Measurements from ENCODE around the gene GAK. TPM values are rescaled to one million over a fixed set of nuclear protein-coding genes. Genes with fewer than 3 reads are reported as not detected.

Gene GAK
- total RNA-seq, 2 experiments from 2014 or later = 97.8 to 102 TPM

DNA sequence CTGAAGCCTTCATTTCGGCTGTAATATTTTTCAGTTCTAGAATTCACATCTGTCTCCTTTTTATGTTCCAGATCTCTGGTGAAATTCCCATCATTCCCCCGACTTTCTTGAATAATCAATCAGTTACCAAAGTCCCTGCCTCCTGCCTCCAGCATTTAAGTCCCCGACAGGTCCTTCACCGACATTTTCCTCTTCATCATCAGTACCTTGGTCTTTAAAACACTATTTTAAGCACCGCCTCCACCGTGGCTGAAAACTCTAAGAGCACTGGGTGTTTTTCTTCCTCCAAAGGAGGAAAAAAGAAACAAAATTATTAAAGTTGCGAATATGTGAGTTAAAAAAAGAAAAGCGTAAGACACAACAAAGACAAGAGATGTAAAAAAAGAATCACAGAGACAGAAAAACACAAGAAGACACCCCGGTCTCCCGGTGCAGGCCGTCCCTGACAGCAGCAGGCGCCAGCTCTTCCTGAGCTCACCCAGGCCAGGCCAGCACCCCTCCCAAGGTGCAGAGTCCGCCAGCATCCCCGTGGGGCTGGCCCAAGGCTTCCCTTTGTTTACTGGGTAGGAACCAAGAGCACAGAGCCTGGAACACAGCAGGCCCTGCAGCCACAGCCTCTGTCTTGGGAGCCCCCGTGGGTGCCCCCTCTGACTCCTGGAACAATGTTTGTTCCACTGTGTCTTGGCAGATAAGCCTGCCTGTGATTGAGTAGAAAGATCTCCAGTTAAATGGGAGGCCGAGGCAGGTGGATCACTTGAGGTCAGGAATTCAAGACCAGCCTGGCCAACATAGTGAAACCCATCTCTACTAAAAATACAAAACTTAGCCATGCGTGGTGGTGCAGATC lies 56.9 kb downstream of the GAK start:
- TF ChIP-seq, protein P1, sequence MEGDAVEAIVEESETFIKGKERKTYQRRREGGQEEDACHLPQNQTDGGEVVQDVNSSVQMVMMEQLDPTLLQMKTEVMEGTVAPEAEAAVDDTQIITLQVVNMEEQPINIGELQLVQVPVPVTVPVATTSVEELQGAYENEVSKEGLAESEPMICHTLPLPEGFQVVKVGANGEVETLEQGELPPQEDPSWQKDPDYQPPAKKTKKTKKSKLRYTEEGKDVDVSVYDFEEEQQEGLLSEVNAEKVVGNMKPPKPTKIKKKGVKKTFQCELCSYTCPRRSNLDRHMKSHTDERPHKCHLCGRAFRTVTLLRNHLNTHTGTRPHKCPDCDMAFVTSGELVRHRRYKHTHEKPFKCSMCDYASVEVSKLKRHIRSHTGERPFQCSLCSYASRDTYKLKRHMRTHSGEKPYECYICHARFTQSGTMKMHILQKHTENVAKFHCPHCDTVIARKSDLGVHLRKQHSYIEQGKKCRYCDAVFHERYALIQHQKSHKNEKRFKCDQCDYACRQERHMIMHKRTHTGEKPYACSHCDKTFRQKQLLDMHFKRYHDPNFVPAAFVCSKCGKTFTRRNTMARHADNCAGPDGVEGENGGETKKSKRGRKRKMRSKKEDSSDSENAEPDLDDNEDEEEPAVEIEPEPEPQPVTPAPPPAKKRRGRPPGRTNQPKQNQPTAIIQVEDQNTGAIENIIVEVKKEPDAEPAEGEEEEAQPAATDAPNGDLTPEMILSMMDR (IDR thresholded peaks at IDR 0.05) = no peak
- H3K27me3 Mint-ChIP-seq = no peaks in the 10 kb centered on the region
- peaks cover 23% of the 10 kb centered on the region for H3K4me1 Mint-ChIP-seq (ENCODE audit: low read depth)
- intact Hi-C loops (cut with micrococcal nuclease) = no loop called here
- DNase-seq = no peak
- no peaks in the 10 kb centered on the region for H3K9me3 Mint-ChIP-seq
- CTCF ChIA-PET = no interaction called here
- H3K36me3 Mint-ChIP-seq (ENCODE audit: low read depth) = peaks cover 47% of the 10 kb centered on the region
- ATAC-seq = no peak
- POLR2A ChIA-PET = interaction anchor here (0.6 kb wide), 1 partner anchor 294 kb away, joined by 3 read pairs; no protein-coding TSS in a partner anchor
- H3K4me3 Mint-ChIP-seq = no peak overlapping the region
- H3K27ac Mint-ChIP-seq = no peak overlapping the region

DNA sequence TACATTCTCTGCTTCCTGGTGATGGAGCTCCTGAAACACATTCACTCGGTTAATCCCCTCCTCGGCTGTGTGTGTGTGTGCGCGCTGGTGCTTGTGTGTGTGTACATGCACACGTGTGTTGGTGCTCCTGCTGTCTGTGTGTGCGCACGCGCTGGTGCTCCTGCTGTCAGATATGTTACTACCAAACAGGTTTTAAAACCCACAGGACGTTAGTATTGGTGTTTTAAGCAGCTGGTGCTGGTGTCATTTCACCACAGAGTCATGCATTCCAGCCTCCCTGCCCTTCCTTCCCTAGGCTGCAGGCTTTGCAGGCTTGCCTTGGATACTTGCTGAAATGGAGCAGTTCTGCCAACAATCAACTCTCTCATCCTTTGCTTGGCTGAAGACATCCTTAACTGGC lies 58.1 kb downstream of the GAK start:
- Mint-ChIP-seq H3K9me3 (no peaks in the 10 kb centered on the region), H3K4me1 (ENCODE audit: low read depth) (peaks cover 11% of the 10 kb centered on the region), H3K27me3 (no peaks in the 10 kb centered on the region), H3K27ac (no peak overlapping the region), H3K36me3 (ENCODE audit: low read depth) (peaks cover 54% of the 10 kb centered on the region), H3K4me3 (no peak overlapping the region)
- TF ChIP-seq, protein P1 (IDR thresholded peaks at IDR 0.05) = no peak
- ChIA-PET POLR2A (interaction anchor here (0.8 kb wide), 1 partner anchor 13 kb away, joined by 4 read pairs; no protein-coding TSS in a partner anchor), CTCF (interaction anchor here (1.0 kb wide), 1 partner anchor 132 kb away, joined by 3 read pairs; no protein-coding TSS in a partner anchor)
- DNase-seq = no peak
- intact Hi-C loops (cut with micrococcal nuclease) = no loop called here
- no peak for ATAC-seq

DNA sequence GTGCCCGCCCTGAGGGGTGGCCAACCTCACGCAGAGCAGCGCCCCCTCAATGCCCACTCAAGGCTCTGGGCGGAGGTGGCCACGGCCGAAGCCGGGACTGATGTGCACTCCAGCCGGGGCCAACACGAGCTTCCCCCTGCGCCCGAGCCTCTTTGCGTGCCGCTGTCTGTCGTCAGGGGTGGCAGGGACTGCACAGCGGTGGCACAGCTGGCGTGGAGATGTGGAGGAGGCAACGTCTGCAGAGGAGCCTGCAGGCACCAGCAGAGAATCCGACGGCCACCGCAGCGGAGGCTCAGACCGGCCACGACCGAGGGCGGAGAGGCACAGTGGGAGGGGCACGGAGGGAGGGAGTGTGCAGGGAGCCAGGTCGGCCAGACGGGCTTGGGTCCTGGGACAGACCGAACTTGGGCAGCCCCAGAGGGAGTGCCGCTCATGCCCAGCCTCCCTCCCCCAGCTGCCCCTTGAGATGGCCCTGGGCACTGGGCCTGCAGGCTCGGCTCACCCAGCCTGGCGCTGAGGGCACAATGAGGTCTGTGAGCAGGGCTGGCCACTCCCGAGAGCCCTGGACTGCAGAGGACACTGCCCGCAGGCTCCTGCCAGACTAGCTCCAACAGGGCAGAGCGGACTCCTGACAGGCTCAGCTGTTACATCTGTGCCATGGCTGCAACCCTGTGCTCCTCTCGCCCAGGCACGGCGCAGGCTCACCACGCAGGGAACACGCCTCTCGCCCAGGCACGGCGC lies 59.7 kb downstream of the GAK start:
- no peak for ATAC-seq
- H3K27me3 Mint-ChIP-seq = no peaks in the 10 kb centered on the region
- H3K4me1 Mint-ChIP-seq (ENCODE audit: low read depth) = no peaks in the 10 kb centered on the region
- no peak overlapping the region for H3K4me3 Mint-ChIP-seq
- H3K36me3 Mint-ChIP-seq (ENCODE audit: low read depth) = peaks cover 47% of the 10 kb centered on the region
- ChIA-PET CTCF (no interaction called here), POLR2A (no interaction called here)
- intact Hi-C loops (cut with micrococcal nuclease) = no loop called here
- no peak overlapping the region for H3K27ac Mint-ChIP-seq
- TF ChIP-seq, protein P1 (IDR thresholded peaks at IDR 0.05) = no peak
- DNase-seq = no peak
- no peaks in the 10 kb centered on the region for H3K9me3 Mint-ChIP-seq

DNA sequence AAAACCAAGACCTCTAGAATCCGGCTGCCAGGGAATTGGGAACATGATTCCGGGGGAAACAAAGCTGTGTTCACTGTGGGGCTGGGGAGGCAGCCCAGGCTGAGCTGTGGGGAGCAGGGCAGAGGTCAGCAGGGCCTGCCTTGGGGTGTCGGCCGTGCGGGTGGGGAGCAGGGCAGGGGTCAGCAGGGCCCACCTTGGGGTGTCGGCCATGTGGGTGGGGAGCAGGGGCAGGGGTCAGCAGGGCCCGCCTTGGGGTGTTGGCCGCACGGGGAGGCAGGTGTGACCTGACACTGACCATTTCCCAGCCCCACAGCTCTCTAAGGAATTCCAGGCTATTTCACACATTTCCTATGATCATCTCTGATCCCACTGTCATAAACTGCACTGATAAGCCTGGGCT lies 60.6 kb downstream of the GAK start:
- TF ChIP-seq, protein P1 (IDR thresholded peaks at IDR 0.05) = no peak
- Mint-ChIP-seq H3K4me1 (ENCODE audit: low read depth) (peaks cover 2% of the 10 kb centered on the region), H3K9me3 (no peaks in the 10 kb centered on the region), H3K4me3 (no peak overlapping the region), H3K27ac (no peak overlapping the region), H3K27me3 (no peaks in the 10 kb centered on the region), H3K36me3 (ENCODE audit: low read depth) (peaks cover 39% of the 10 kb centered on the region)
- POLR2A ChIA-PET = no interaction called here
- DNase-seq (no peak), ATAC-seq (no peak)
- CTCF ChIA-PET = no interaction called here
- intact Hi-C loops (cut with micrococcal nuclease) = no loop called here

DNA sequence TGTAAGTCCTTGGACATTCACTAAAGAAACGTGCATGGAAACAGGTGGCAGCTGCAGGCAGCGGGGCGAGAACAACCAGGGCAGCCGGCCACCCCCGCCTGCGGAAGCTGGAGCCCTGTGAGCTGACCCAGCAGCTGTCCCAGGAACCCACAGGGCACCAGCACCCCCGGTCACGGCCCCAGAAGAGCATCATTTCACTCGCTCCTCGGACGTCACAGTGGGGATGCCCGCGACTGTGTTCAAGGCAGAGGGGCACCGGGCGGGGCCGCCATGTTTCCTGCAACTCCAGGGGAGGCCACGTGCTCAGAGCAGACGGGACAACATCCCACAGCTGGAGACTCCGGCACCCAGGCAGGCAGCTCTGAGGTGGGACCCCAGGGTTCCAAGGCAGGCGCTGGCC lies 61.2 kb downstream of the GAK start:
- Mint-ChIP-seq H3K4me3 (no peak overlapping the region), H3K4me1 (ENCODE audit: low read depth) (peaks cover 5% of the 10 kb centered on the region), H3K27ac (no peak overlapping the region), H3K36me3 (ENCODE audit: low read depth) (peaks cover 38% of the 10 kb centered on the region), H3K9me3 (no peaks in the 10 kb centered on the region), H3K27me3 (no peaks in the 10 kb centered on the region)
- DNase-seq (no peak), ATAC-seq (no peak)
- intact Hi-C loops (cut with micrococcal nuclease) = no loop called here
- ChIA-PET CTCF (no interaction called here), POLR2A (no interaction called here)
- TF ChIP-seq, protein P1 (IDR thresholded peaks at IDR 0.05) = no peak
